ENCODE data around the gene RIN1.
A peak's percentile ranks its signal among the peaks of the same experiment; 100 is the strongest.

The RIN1 gene

DNA sequence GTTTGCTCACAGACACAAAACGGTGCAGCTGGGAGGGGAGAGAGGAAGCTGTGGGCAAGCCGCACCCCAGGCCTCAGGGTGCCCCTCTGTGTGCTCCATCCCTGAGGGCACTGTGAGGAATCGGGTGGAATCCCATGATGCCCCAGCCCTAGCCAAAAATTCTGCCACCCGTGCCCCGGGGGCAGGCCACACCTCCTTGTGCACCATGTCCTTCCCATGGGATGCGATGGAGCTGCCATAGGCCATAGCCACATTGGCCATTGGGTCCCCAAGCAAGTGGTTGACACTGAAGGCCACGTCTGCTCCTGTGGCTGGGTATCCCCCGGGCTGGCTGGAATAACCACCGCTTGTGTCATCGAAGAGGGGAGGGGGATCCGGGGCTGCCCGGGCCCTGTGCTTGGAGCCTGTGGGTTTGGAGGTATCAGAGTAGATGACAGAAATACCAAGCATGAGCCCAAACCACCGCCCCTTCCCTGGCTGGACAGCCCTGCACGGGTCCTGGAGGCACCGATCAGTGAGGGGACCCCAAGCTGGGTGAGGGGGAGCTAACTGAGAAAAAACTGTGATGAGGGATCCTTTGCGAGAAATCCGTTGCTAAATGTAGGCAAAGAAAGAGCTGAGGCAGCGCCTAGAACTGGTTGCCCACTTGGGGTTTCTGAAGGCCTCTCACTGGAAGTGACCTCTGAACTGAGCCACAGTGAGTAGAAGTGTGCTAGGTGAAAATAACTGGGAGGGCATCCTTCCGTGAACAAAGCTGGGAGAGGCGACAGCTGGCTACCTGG lies 48.2 kb downstream of the RIN1 start:
- H3K4me3 ChIP-seq (ENCODE audit: low read length in 2 of 2): peak overlapping the region; percentile 88 to 94
- peak overlapping the region; percentile 96 to 97 for H3K27ac ChIP-seq (ENCODE audit: low read depth in 2 of 2, low read length in 2 of 2)
- H3K9ac ChIP-seq (ENCODE audit: low read depth in 1 of 2, low read length in 2 of 2): peak overlapping the region; percentile 93 to 94
- no peaks in the 10 kb centered on the region for H3K9me3 ChIP-seq (ENCODE audit: control insufficient read depth in 2 of 2, low read length in 2 of 2)
- peaks cover 13 to 15% of the 10 kb centered on the region in 2 donors for H3K27me3 ChIP-seq (ENCODE audit: control insufficient read depth in 2 of 2, insufficient read depth in 2 of 2, low read length in 2 of 2)
- H3K4me1 ChIP-seq (ENCODE audit: control insufficient read depth in 2 of 2, insufficient read depth in 2 of 2, low read length in 2 of 2): peaks cover 18 to 21% of the 10 kb centered on the region in 2 donors
- H3K36me3 ChIP-seq (ENCODE audit: control insufficient read depth in 2 of 2, insufficient read depth in 2 of 2, low read length in 2 of 2): peaks cover 6 to 9% of the 10 kb centered on the region in 2 donors

- H3K9me3 ChIP-seq (ENCODE audit: control insufficient read depth in 2 of 2, low read length in 2 of 2): no peaks in the 10 kb centered on the region
- peaks cover 6 to 8% of the 10 kb centered on the region in 2 donors for H3K27me3 ChIP-seq (ENCODE audit: control insufficient read depth in 2 of 2, insufficient read depth in 2 of 2, low read length in 2 of 2)
- H3K4me3 ChIP-seq (ENCODE audit: low read length in 2 of 2): peak overlapping the region in 1 of 2 donors; percentile 94
- H3K27ac ChIP-seq (ENCODE audit: low read depth in 2 of 2, low read length in 2 of 2): no peak overlapping the region
- H3K9ac ChIP-seq (ENCODE audit: low read depth in 1 of 2, low read length in 2 of 2): peak overlapping the region in 1 of 2 donors; percentile 94
- peaks cover 6 to 9% of the 10 kb centered on the region in 2 donors for H3K36me3 ChIP-seq (ENCODE audit: control insufficient read depth in 2 of 2, insufficient read depth in 2 of 2, low read length in 2 of 2)
- peaks cover 22 to 25% of the 10 kb centered on the region in 2 donors for H3K4me1 ChIP-seq (ENCODE audit: control insufficient read depth in 2 of 2, insufficient read depth in 2 of 2, low read length in 2 of 2)
Observed at GRCh38 chr11:66287211-66287888, 48.9 kb downstream of the RIN1 start.

DNA sequence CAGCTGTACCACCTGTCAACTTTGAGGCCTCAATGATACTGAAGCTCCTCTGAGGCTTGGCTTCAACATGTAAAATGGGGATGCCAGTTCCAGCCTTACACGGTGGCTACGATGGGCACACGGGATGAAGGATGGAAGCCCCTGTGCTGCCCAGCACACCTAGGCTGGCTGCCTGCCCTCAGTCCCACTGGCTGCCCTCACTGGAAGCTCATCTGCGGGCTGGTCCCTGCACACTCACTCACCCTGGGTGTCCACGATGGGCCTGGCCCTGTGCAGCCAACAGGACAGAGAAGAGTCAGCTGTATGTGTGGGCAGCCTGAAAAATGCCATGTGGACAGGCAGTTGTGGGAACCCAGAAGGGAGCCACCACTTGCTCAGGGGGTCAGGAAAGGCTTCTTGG lies 49.5 kb downstream of the RIN1 start:
- Histone ChIP-seq H3K27me3 (ENCODE audit: control insufficient read depth in 2 of 2, insufficient read depth in 2 of 2, low read length in 2 of 2) (peaks cover 5 to 6% of the 10 kb centered on the region in 2 donors), H3K4me3 (ENCODE audit: low read length in 2 of 2) (no peak overlapping the region), H3K36me3 (ENCODE audit: control insufficient read depth in 2 of 2, insufficient read depth in 2 of 2, low read length in 2 of 2) (peaks cover 6 to 9% of the 10 kb centered on the region in 2 donors), H3K4me1 (ENCODE audit: control insufficient read depth in 2 of 2, insufficient read depth in 2 of 2, low read length in 2 of 2) (peaks cover 25 to 26% of the 10 kb centered on the region in 2 donors), H3K9ac (ENCODE audit: low read depth in 1 of 2, low read length in 2 of 2) (no peak overlapping the region), H3K27ac (ENCODE audit: low read depth in 2 of 2, low read length in 2 of 2) (no peak overlapping the region), H3K9me3 (ENCODE audit: control insufficient read depth in 2 of 2, low read length in 2 of 2) (no peaks in the 10 kb centered on the region)

GRCh38 chr11:66285250-66285947 lies 50.8 kb downstream of the RIN1 start:
- no peak overlapping the region for H3K9ac ChIP-seq (ENCODE audit: low read depth in 1 of 2, low read length in 2 of 2)
- peaks cover 6 to 9% of the 10 kb centered on the region in 2 donors for H3K36me3 ChIP-seq (ENCODE audit: control insufficient read depth in 2 of 2, insufficient read depth in 2 of 2, low read length in 2 of 2)
- no peak overlapping the region for H3K4me3 ChIP-seq (ENCODE audit: low read length in 2 of 2)
- no peaks in the 10 kb centered on the region for H3K9me3 ChIP-seq (ENCODE audit: control insufficient read depth in 2 of 2, low read length in 2 of 2)
- H3K27ac ChIP-seq (ENCODE audit: low read depth in 2 of 2, low read length in 2 of 2): no peak overlapping the region
- H3K4me1 ChIP-seq (ENCODE audit: control insufficient read depth in 2 of 2, insufficient read depth in 2 of 2, low read length in 2 of 2): peaks cover 25 to 26% of the 10 kb centered on the region in 2 donors
- no peaks in the 10 kb centered on the region for H3K27me3 ChIP-seq (ENCODE audit: control insufficient read depth in 2 of 2, insufficient read depth in 2 of 2, low read length in 2 of 2)

DNA sequence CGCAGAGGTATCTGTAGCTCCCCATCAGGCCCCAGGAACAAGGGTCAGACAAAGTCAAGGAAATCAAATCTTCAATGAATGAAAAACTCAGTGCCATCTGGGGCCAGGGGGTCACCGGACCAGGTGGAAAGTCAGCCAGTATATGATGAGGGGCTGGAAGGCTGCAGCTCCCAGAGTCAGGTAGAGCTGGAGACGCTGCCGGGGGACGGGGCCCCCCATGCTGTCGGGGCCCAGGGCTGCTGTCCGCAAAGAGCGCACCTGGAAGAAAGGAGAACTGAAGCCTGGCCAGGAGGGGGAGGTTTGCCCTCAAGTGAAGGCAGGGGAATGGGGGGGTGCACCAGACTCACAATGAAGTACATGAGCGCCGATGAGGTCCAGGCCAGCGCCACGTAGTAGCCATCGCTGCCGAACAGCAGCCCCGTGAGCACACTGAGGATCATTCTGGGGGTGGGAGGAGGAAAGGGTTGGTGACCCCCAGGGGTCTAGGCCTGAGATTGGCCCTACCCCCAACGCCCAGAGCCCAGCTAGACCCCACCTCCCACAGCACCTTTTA lies 51.6 kb downstream of the RIN1 start:
- H3K9ac ChIP-seq (ENCODE audit: low read depth in 1 of 2, low read length in 2 of 2): no peak overlapping the region
- H3K4me3 ChIP-seq (ENCODE audit: low read length in 2 of 2): no peak overlapping the region
- H3K27ac ChIP-seq (ENCODE audit: low read depth in 2 of 2, low read length in 2 of 2): no peak overlapping the region
- H3K9me3 ChIP-seq (ENCODE audit: control insufficient read depth in 2 of 2, low read length in 2 of 2): no peaks in the 10 kb centered on the region
- peaks cover 6 to 9% of the 10 kb centered on the region in 2 donors for H3K36me3 ChIP-seq (ENCODE audit: control insufficient read depth in 2 of 2, insufficient read depth in 2 of 2, low read length in 2 of 2)
- H3K27me3 ChIP-seq (ENCODE audit: control insufficient read depth in 2 of 2, insufficient read depth in 2 of 2, low read length in 2 of 2): no peaks in the 10 kb centered on the region
- H3K4me1 ChIP-seq (ENCODE audit: control insufficient read depth in 2 of 2, insufficient read depth in 2 of 2, low read length in 2 of 2): peaks cover 18% of the 10 kb centered on the region in 2 donors

DNA sequence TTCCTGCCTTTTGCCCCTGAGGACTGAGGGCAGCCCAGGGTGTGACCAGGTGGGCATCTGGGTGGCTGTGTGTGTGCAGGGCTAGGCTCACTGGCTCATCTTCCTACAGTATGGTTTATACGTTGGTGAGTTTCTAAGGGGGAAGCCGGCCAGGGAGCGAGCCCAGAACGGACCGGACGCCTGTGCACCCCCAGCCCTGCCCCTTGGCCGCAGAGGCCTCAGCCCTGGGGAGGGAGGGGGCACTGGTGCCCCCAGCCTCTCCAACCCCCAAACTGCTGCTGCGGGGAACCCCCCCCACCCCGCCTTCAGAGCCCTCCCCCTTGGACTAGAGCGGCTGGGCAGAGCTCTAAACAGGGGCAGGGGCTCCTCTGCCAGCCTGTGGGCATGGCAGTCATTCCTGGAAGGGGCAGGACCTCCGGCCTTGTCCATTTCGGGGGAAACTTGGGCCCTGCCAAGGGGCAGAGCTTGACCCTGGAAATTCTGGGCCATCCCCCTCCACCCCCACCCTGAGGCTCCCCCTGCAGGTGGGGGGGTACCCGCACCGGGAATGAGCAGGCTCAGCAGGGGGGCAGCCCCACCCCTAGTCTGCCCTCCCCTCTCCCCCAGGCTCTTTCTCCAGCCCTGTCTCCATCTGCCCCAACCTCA lies 52.7 kb downstream of the RIN1 start:
- peaks cover 16% of the 10 kb centered on the region in 2 donors for H3K4me1 ChIP-seq (ENCODE audit: control insufficient read depth in 2 of 2, insufficient read depth in 2 of 2, low read length in 2 of 2)
- no peaks in the 10 kb centered on the region for H3K27me3 ChIP-seq (ENCODE audit: control insufficient read depth in 2 of 2, insufficient read depth in 2 of 2, low read length in 2 of 2)
- H3K4me3 ChIP-seq (ENCODE audit: low read length in 2 of 2): no peak overlapping the region
- no peaks in the 10 kb centered on the region for H3K9me3 ChIP-seq (ENCODE audit: control insufficient read depth in 2 of 2, low read length in 2 of 2)
- no peak overlapping the region for H3K27ac ChIP-seq (ENCODE audit: low read depth in 2 of 2, low read length in 2 of 2)
- H3K36me3 ChIP-seq (ENCODE audit: control insufficient read depth in 2 of 2, insufficient read depth in 2 of 2, low read length in 2 of 2): peaks cover 6 to 9% of the 10 kb centered on the region in 2 donors
- H3K9ac ChIP-seq (ENCODE audit: low read depth in 1 of 2, low read length in 2 of 2): no peak overlapping the region

- Histone ChIP-seq H3K27me3 (ENCODE audit: control insufficient read depth in 2 of 2, insufficient read depth in 2 of 2, low read length in 2 of 2) (no peaks in the 10 kb centered on the region), H3K9ac (ENCODE audit: low read depth in 1 of 2, low read length in 2 of 2) (no peak overlapping the region), H3K36me3 (ENCODE audit: control insufficient read depth in 2 of 2, insufficient read depth in 2 of 2, low read length in 2 of 2) (peaks cover 6 to 9% of the 10 kb centered on the region in 2 donors), H3K4me3 (ENCODE audit: low read length in 2 of 2) (no peak overlapping the region), H3K9me3 (ENCODE audit: control insufficient read depth in 2 of 2, low read length in 2 of 2) (no peaks in the 10 kb centered on the region), H3K27ac (ENCODE audit: low read depth in 2 of 2, low read length in 2 of 2) (peak overlapping the region in 1 of 2 donors; percentile 4), H3K4me1 (ENCODE audit: control insufficient read depth in 2 of 2, insufficient read depth in 2 of 2, low read length in 2 of 2) (peaks cover 8 to 9% of the 10 kb centered on the region in 2 donors)
Observed at GRCh38 chr11:66282468-66283455, 53.5 kb downstream of the RIN1 start.

All from mucosa of rectum (tissue), 2 donors.